ENCODE results near the gene EXO5.
"Not testable (repeated sequence)": the region's sequence is repeated elsewhere in the genome, so short reads cannot be mapped to it uniquely, and the experiment has no call there.

The EXO5 gene

DNA sequence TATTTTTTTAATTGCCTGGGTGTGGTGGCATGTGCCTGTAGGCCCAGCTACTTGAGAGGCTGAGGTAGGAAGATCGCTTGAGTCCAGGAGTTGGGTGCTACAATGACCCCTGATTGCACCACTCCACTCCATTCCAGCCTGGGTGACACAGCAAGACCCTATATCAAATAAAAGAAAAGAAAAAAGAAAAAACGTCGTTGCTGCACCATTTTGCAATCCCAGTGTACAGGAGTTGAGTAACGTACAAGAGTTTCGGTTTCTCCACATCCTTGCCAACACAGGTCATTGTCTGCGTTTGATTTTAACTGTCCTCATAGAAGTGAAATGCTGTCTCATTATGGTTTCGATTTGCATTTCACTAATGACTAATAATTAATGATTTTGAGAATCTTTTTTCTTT lies 30.8 kb downstream of the EXO5 start:
- H3K36me3 ChIP-seq = no peaks in the 10 kb centered on the region
- H3K27me3 ChIP-seq = no peaks in the 10 kb centered on the region
- TF ChIP-seq CTCF (IDR thresholded peaks at IDR 0.05; ENCODE audit: low read depth, low read length) = no peak
- H3K9me3 ChIP-seq = no peaks in the 10 kb centered on the region
- DNase-seq = no peak
- H3K4me3 ChIP-seq (ENCODE audit: low read depth, low read length) = no peak overlapping the region
- H3K4me1 ChIP-seq = no peaks in the 10 kb centered on the region

DNA sequence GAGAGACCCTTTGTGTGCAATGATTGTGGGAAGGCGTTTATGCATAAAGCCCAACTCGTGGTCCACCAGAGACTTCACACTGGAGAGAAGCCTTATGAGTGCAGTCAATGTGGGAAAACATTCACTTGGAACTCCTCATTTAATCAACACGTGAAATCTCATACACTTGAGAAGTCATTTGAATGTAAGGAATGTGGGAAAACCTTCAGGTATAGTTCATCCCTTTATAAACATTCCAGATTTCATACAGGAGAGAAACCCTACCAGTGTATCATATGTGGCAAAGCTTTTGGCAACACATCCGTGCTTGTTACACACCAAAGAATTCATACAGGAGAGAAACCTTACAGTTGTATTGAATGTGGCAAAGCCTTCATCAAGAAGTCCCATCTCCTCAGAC lies 38.4 kb downstream of the EXO5 start:
- Histone ChIP-seq H3K27me3 (no peaks in the 10 kb centered on the region), H3K4me3 (ENCODE audit: low read depth, low read length) (no peak overlapping the region), H3K4me1 (no peaks in the 10 kb centered on the region), H3K9me3 (no peaks in the 10 kb centered on the region), H3K36me3 (no peaks in the 10 kb centered on the region)
- DNase-seq = no peak
- TF ChIP-seq CTCF (IDR thresholded peaks at IDR 0.05; ENCODE audit: low read depth, low read length) = no peak

- Histone ChIP-seq H3K36me3 (no peaks in the 10 kb centered on the region), H3K27me3 (no peaks in the 10 kb centered on the region), H3K4me3 (ENCODE audit: low read depth, low read length) (no peak overlapping the region), H3K9me3 (no peaks in the 10 kb centered on the region), H3K4me1 (no peaks in the 10 kb centered on the region)
- no peak for DNase-seq
- no peak for TF ChIP-seq CTCF (IDR thresholded peaks at IDR 0.05; ENCODE audit: low read depth, low read length)
Measured at GRCh38 chr1:40553017-40553416, 44.5 kb downstream of the EXO5 start.

DNA sequence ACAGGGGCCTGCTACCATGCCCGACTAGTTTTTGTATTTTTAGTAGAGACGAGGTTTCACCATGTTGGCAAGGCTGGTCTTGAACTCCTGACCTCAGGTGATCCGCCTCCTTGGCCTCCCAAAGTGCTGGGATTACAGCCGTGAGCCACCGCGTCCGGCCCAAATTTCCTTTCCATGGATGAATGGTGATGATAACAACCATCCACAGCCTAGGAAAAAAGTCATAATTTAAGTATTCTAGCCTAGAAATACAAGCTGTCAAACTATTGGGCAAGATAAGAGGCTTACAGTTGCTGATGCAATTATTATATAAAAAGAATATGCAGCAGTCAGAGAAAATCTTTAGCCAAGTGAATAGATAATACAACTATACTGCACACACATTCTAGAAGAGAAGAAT lies 46.2 kb downstream of the EXO5 start:
- DNase-seq = not testable (repeated sequence)

DNA sequence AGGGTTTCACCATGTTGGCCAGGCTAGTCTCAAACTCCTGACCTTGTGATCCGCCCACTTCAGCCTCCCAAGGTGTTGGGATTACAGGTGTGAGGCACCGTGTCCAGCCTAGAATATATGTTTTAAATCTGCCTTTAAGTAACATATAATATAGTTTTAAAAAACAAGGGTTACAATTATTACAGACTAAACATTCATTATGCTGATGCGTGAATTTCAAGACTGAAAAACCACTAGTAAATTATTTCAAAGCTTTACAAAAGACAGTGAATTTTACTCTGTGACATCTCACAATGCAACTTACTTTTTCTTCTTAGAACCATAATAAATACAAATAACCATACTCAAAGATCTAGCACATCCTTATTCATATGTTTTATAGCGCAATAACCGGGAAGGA lies 47.6 kb downstream of the EXO5 start:
- Histone ChIP-seq H3K36me3 (no peaks in the 10 kb centered on the region), H3K4me1 (no peaks in the 10 kb centered on the region), H3K4me3 (ENCODE audit: low read depth, low read length) (no peak overlapping the region), H3K27me3 (no peaks in the 10 kb centered on the region), H3K9me3 (no peaks in the 10 kb centered on the region)
- no peak for TF ChIP-seq CTCF (IDR thresholded peaks at IDR 0.05; ENCODE audit: low read depth, low read length)
- no peak for DNase-seq

More for the DNA sequence above, 46.2 kb downstream of the EXO5 start:
- not testable (repeated sequence) for H3K27me3 ChIP-seq; H3K4me3 ChIP-seq (ENCODE audit: low read depth, low read length); H3K4me1 ChIP-seq; H3K9me3 ChIP-seq; H3K36me3 ChIP-seq

DNA sequence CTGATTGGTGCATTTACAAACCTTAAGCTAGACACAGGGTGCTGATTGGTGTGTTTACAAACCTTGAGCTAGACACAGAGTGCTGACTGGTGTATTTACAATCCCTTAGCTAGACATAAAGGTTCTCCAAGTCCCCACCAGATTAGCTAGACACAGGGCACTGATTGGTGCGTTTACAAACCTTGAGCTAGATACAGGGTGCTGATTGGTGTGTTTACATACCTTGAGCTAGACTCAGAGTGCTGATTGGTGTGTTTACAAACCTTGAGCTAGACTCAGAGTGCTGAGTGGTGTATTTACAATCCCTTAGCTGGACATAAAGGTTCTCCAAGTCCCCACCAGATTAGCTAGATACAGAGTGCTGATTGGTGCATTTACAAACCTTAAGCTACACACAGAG lies 49.7 kb downstream of the EXO5 start:
- not testable (repeated sequence) for H3K27me3 ChIP-seq; H3K4me1 ChIP-seq; H3K4me3 ChIP-seq (ENCODE audit: low read depth, low read length); DNase-seq; H3K9me3 ChIP-seq; H3K36me3 ChIP-seq

DNA sequence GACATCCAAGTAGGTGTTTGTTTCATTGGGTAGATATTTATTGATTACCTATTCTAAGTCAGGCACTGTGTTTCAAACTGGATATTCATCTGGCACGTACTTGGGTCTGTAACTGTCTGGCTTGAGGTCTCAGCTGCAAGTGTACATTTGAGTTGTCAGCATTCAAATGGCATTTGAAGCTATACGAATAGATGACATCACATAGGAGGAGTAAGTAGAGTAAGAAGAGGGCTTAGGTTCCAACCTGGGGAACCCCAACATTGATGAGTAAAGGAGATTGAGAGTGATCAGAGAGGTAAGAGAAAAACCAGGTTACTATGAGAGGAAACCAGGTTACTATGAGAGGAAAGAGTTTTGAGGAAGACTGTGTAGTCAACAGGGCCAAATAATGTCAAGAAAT lies 53.6 kb downstream of the EXO5 start:
- H3K27me3 ChIP-seq = no peaks in the 10 kb centered on the region
- no peak for DNase-seq
- no peaks in the 10 kb centered on the region for H3K9me3 ChIP-seq
- TF ChIP-seq CTCF (IDR thresholded peaks at IDR 0.05; ENCODE audit: low read depth, low read length) = no peak
- no peaks in the 10 kb centered on the region for H3K36me3 ChIP-seq
- H3K4me1 ChIP-seq = no peaks in the 10 kb centered on the region
- H3K4me3 ChIP-seq (ENCODE audit: low read depth, low read length) = no peak overlapping the region
